GM12878 (cell line): ENCODE measurements around the gene TIMM17B. TPM values are rescaled to one million over a fixed set of nuclear protein-coding genes. Genes with fewer than 3 reads are reported as not detected.

ENCODE experiments used
- ATAC-seq: fragments of 200-7000 bp; cut with Tn5 transposase; 3 replicates; pipeline ENCODE4 v1.9.1; 2020; ENCODE audit warnings: mild to moderate bottlenecking, moderate library complexity
- BruUV-seq: library from RNA; stranded (reverse); fragments of 400-500 nt; replicated peaks from 2 replicates; lab custom pipeline; 2021; lab: Mats Ljungman, UMichigan
- CTCF ChIA-PET: fragments of 300-600 bp; sonication (Branson Sonifier 250); formaldehyde crosslinking; extraction: SDS; loops from one replicate; lab custom pipeline; 2021; ENCODE audit warnings: inconsistent platforms; lab: Yijun Ruan, JAX
- POLR2A ChIA-PET: fragments of 350-600 bp; formaldehyde crosslinking; extraction: SDS; loops from one replicate; lab custom pipeline; 2021; ENCODE audit warnings: inconsistent platforms; lab: Charles Lee
- RAD21 ChIA-PET: fragments of 300-600 bp; sonication (Branson Sonifier 250); formaldehyde crosslinking; loops from one replicate; lab custom pipeline; 2023; ENCODE audit warnings: antibody characterized with exemption; ENCODE audit not compliant: unreplicated experiment; lab: Charles Lee
- SMC1A ChIA-PET: fragments of 300-600 bp; sonication (Branson Sonifier 250); formaldehyde crosslinking; loops from one replicate; lab custom pipeline; 2023; ENCODE audit not compliant: unreplicated experiment, uncharacterized antibody; lab: Charles Lee
- DNase-seq: peaks from one replicate; pipeline ENCODE4 v3.0.0-alpha.2; 2011; ENCODE audit warnings: low read depth, low spot score
- FAIRE-seq: peaks from 3 replicates; lab custom pipeline; 2011; peaks lifted over from hg19 to GRCh38; lab: Jason Lieb, UNC
- H2AFZ ChIP-seq: 2 replicates; pipeline ENCODE4 v1.6.0; 2011; ENCODE audit warnings: low read depth, low read length, control low read depth; ENCODE audit not compliant: control insufficient read depth
- H3K27ac ChIP-seq: 2 replicates; pipeline ENCODE4 v1.5.1; 2011; ENCODE audit warnings: control low read depth; ENCODE audit not compliant: control insufficient read depth, insufficient read depth
- H3K27me3 ChIP-seq, 2 experiments: replicated peaks in 1 of 2; 2 replicates each; pipeline versions ENCODE4 v1.6.0 to v1.6.1; 2011; ENCODE audit warnings: low read length in 1 of 2; ENCODE audit not compliant: control insufficient read depth in 2 of 2, insufficient read depth in 2 of 2
- H3K36me3 ChIP-seq, 2 experiments: 2 replicates each; pipeline ENCODE4 v1.5.1; 2011; ENCODE audit warnings: low read length in 1 of 2; ENCODE audit not compliant: control insufficient read depth in 2 of 2, insufficient read depth in 2 of 2
- H3K4me1 ChIP-seq: 2 replicates; pipeline ENCODE4 v1.6.1; 2011; ENCODE audit warnings: mild to moderate bottlenecking, low read length, moderate library complexity, mixed read lengths; ENCODE audit not compliant: control insufficient read depth, insufficient read depth
- H3K4me2 ChIP-seq: 2 replicates; pipeline ENCODE4 v1.6.0; 2011; ENCODE audit warnings: control low read depth; ENCODE audit not compliant: control insufficient read depth, insufficient read depth
- H3K4me3 ChIP-seq: fragments of 200-600 bp; sonication (generic); 2 replicates; pipeline ENCODE4 v1.5.1; 2016
- H3K79me2 ChIP-seq: 2 replicates; pipeline ENCODE4 v1.6.0; 2011; ENCODE audit warnings: low read length; ENCODE audit not compliant: control insufficient read depth, insufficient read depth
- H3K9ac ChIP-seq: 2 replicates; pipeline ENCODE4 v1.8.0; 2011; ENCODE audit warnings: low read length, control low read depth, mixed read lengths; ENCODE audit not compliant: control insufficient read depth, insufficient read depth
- H3K9me3 ChIP-seq: replicated peaks from 3 replicates; pipeline ENCODE4 v1.5.1; 2011; ENCODE audit warnings: mild to moderate bottlenecking, low read length; ENCODE audit not compliant: control insufficient read depth, insufficient read depth
- H4K20me1 ChIP-seq: 2 replicates; pipeline ENCODE4 v1.6.0; 2011; ENCODE audit not compliant: control insufficient read depth, insufficient read depth
- CHD4 ChIP-seq: fragments of 200-600 bp; sonication (generic); IDR thresholded peaks from 2 replicates; pipeline ENCODE4 v1.6.1; 2016; ENCODE audit warnings: mild to moderate bottlenecking
- EP300 ChIP-seq, 2 experiments: fragments of 150-350 bp in 1 of 2; IDR thresholded peaks; 2 replicates each; pipeline ENCODE4 v1.6.1; 2011 to 2012; ENCODE audit warnings: low read depth in 2 of 2, low read length in 2 of 2, borderline replicate concordance in 1 of 2, improper control_type of control experiment in 1 of 2, inconsistent platforms in 1 of 2; ENCODE audit not compliant: control insufficient read depth in 1 of 2
- IKZF2 ChIP-seq, 2 experiments: fragments of 450-650 bp; IDR thresholded peaks; 2 replicates each; pipeline ENCODE4 v1.6.1; 2017; ENCODE audit warnings: mild to moderate bottlenecking in 2 of 2, moderate library complexity in 2 of 2
- JUND ChIP-seq: IDR thresholded peaks from 2 replicates; pipeline ENCODE4 v1.6.1; 2012; ENCODE audit warnings: low read depth, mild to moderate bottlenecking, low read length, improper control_type of control experiment, moderate library complexity
- MXI1 ChIP-seq: fragments of 150-350 bp; IDR thresholded peaks from 2 replicates; pipeline ENCODE4 v1.6.1; 2011; ENCODE audit warnings: low read depth, mild to moderate bottlenecking, inconsistent platforms, low read length, improper control_type of control experiment
- NFYA ChIP-seq: IDR thresholded peaks from 2 replicates; pipeline ENCODE4 v1.6.1; 2011; ENCODE audit warnings: low read depth, mild to moderate bottlenecking, low read length, improper control_type of control experiment, borderline replicate concordance
- NFYB ChIP-seq: IDR thresholded peaks from 2 replicates; pipeline ENCODE4 v1.6.1; 2011; ENCODE audit warnings: low read depth, mild to moderate bottlenecking, low read length, improper control_type of control experiment, moderate library complexity; ENCODE audit not compliant: insufficient read depth
- NR2C1 ChIP-seq: fragments of 450-650 bp; IDR thresholded peaks from 2 replicates; pipeline ENCODE4 v1.6.1; 2017; ENCODE audit warnings: antibody characterized with exemption, mild to moderate bottlenecking, moderate library complexity
- SPI1 ChIP-seq: IDR thresholded peaks from 2 replicates; pipeline ENCODE4 v1.6.1; 2011; ENCODE audit warnings: low read depth, mild to moderate bottlenecking, low read length, moderate library complexity, borderline replicate concordance; ENCODE audit not compliant: insufficient read depth
- STAT3 ChIP-seq: IDR thresholded peaks from 2 replicates; pipeline ENCODE4 v1.6.1; 2011; ENCODE audit warnings: low read depth, low read length, improper control_type of control experiment
- SUZ12 ChIP-seq: fragments of 200-600 bp; sonication (generic); IDR thresholded peaks from one replicate; pipeline ENCODE4 v1.6.1; 2018; ENCODE audit warnings: antibody characterized with exemption, mild to moderate bottlenecking; ENCODE audit not compliant: unreplicated experiment
- TAF1 ChIP-seq: IDR thresholded peaks from 2 replicates; pipeline ENCODE4 v1.6.1; 2011; ENCODE audit warnings: mild to moderate bottlenecking, low read depth, low read length, borderline replicate concordance
- ZZZ3 ChIP-seq: IDR thresholded peaks from 2 replicates; pipeline ENCODE4 v1.6.1; 2011; ENCODE audit warnings: low read depth; ENCODE audit not compliant: control insufficient read depth, insufficient read length
- WGBS: methylation state at CpG from one replicate; pipeline ENCODE4 v1.1.6; 2016; ENCODE audit warnings: low lambda C conversion rate; ENCODE audit not compliant: insufficient replicate concordance, insufficient coverage; ENCODE audit errors: missing lambda C conversion rate; 5-methylcytosine and 5-hydroxymethylcytosine counted together
- in situ Hi-C: fragments of 300-500 bp; cut with MboI; formaldehyde crosslinking; loops from 9 replicates; pipeline ENCODE4 v1.14.3; 2018; ENCODE audit warnings: mixed read lengths
- intact Hi-C: fragments of 100-400 bp; cut with micrococcal nuclease; formaldehyde crosslinking; loops from one replicate; pipeline ENCODE4 v1.14.2; 2022; ENCODE audit not compliant: unreplicated experiment
- polyA plus RNA-seq, 11 experiments: library from polyadenylated mRNA; depleted of rRNA in 4 of 11; unstranded in 6 of 11; stranded (reverse) in 5 of 11; fragments of >200 nt; fragmentation: Nextera tagmentation in 4 of 11; fragmentation: Illumina TruSeq in 1 of 11; extraction: Ambion mirVana in 4 of 11; extraction: Trizol in 1 of 11; gene quantifications; 1 replicate in 1 of 11; 2 replicates in 10 of 11; pipeline versions ENCODE4 v1.2.1 to v1.2.3, GENCODE V29; 2011 to 2016; ENCODE audit warnings: inconsistent platforms in 2 of 11, missing spikeins in 2 of 11, low read depth in 1 of 11
- total RNA-seq, 4 experiments: library from RNA; depleted of rRNA in 3 of 4; stranded (reverse); fragments of >200 nt in 3 of 4; fragmentation: Illumina TruSeq in 1 of 4; extraction: Trizol in 1 of 4; gene quantifications; 2 replicates each; pipeline versions ENCODE4 v1.2.1 to v1.2.3, GENCODE V29; 2013 to 2021
- TF ChIP-seq, protein P1 (sequence below): fragments of 450-650 bp; IDR thresholded peaks from 2 replicates; pipeline ENCODE4 v1.6.1; 2017; ENCODE audit warnings: low read depth, mild to moderate bottlenecking, moderate library complexity

Gene TIMM17B
- total and polyA plus RNA-seq, 10 of the 15 experiments (the other 5 are each of a cell fraction or from before 2014, with no cell fraction given) = 4.5 to 88.7 (median 47.5) TPM

DNA sequence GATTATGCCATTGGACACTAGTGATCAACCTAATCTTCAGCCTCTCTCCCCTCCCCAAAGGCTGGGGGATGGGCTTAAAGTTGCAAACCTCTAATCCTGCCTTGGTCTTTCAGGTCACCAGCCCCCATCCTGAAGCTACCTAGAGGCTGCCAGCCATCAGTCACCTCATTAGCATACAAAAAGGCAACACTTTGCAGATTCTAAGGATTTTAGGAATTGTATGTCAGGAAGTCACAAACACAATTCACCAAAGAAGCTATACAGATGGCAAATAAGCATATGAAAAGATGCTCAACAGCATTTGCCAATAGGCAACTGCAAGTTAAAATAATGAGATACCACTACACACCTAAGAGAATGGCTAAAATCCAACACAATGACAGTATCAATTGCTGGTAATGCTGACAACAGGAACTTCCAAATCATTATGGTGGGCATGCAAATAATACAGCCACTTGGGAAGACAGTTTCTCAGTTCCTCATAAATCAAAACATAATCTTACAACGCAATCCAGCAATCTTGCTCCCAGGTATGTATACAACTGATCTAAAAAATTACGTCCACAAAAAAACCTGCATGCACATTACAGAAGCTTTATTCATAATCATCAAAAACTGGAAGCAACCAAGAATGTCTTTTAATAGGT lies 30.3 kb upstream of the TIMM17B start:
- Histone ChIP-seq H3K4me2 (no peak overlapping the region), H4K20me1 (no peaks in the 10 kb centered on the region), H3K36me3 (peaks cover 2 to 5% of the 10 kb centered on the region in 2 experiments; a peak in 3 of 4 replicates), H3K9ac (no peak overlapping the region), H3K79me2 (no peaks in the 10 kb centered on the region), H3K27ac (no peak overlapping the region), H3K4me3 (no peak overlapping the region), H3K27me3 (no peaks in the 10 kb centered on the region), H3K4me1 (0 out of 2 replicates have a peak, but pooled peaks cover 5% of the 10 kb centered on the region), H2AFZ (no peak overlapping the region), H3K9me3 (no peaks in the 10 kb centered on the region)
- no peak for TF ChIP-seq STAT3
- TF ChIP-seq IKZF2 (IDR thresholded peaks at IDR 0.05) = peak; percentile 36 to 57; a peak in 3 of 4 replicates
- TF ChIP-seq SPI1 = peak; percentile 50; the same call in 1 of the 2 replicates
- TF ChIP-seq JUND = no peak
- ChIA-PET RAD21 (interaction anchor here (1.3 kb wide), 1 partner anchor 9 kb away, joined by 3 read pairs; no protein-coding TSS in a partner anchor), SMC1A (interaction anchor here (1.5 to 1.6 kb wide), 2 partner anchors 12 kb away, joined by 3 to 4 read pairs; no protein-coding TSS in a partner anchor), POLR2A (interaction anchor here (2.0 kb wide), 1 partner anchor 10 kb away, joined by 13 read pairs; no protein-coding TSS in a partner anchor), CTCF (interaction anchor here (0.9 to 1.9 kb wide), 3 partner anchors 9 to 15 kb away, joined by 3 to 8 read pairs (median 4); no protein-coding TSS in a partner anchor)
- WGBS = 0% methylated on average over 2 of the region's 2 CpGs
- DNase-seq (no peak), FAIRE-seq (no peak), ATAC-seq (no peak)
- no TSS peak for BruUV-seq
- intact Hi-C loops = no loop called here
- in situ Hi-C loops = loop anchor here (25.0 kb wide), 1 partner anchor 1716 kb away; the partner anchor contains the start of gene CDK16

GRCh38 chrX:48927123-48927522 lies 29.6 kb upstream of the TIMM17B start:
- no peak for DNase-seq
- no TSS peak for BruUV-seq
- Histone ChIP-seq H4K20me1 (no peaks in the 10 kb centered on the region), H3K79me2 (no peaks in the 10 kb centered on the region), H3K9ac (no peak overlapping the region), H3K4me1 (0 out of 2 replicates have a peak, but pooled peaks cover 2% of the 10 kb centered on the region), H3K4me2 (no peak overlapping the region), H3K27ac (no peak overlapping the region), H3K36me3 (peaks cover 2 to 5% of the 10 kb centered on the region in 2 experiments; a peak in 3 of 4 replicates), H3K9me3 (no peaks in the 10 kb centered on the region), H3K4me3 (no peak overlapping the region), H3K27me3 (no peaks in the 10 kb centered on the region), H2AFZ (no peak overlapping the region)
- ChIA-PET POLR2A (interaction anchor here (2.0 kb wide), 1 partner anchor 11 kb away, joined by 13 read pairs; no protein-coding TSS in a partner anchor), RAD21 (interaction anchor here (1.3 kb wide), 2 partner anchors 10 to 13 kb away, joined by 3 to 5 read pairs; no protein-coding TSS in a partner anchor), SMC1A (interaction anchor here (1.2 to 1.5 kb wide), 3 partner anchors 9 to 12 kb away, joined by 3 to 6 read pairs (median 4); no protein-coding TSS in a partner anchor), CTCF (interaction anchor here (1.1 to 1.9 kb wide), 2 partner anchors 10 to 16 kb away, joined by 3 to 8 read pairs; no protein-coding TSS in a partner anchor)
- in situ Hi-C loops = loop anchor here (25.0 kb wide), 1 partner anchor 1715 kb away; the partner anchor contains the start of gene CDK16
- intact Hi-C loops = no loop called here
- WGBS = 73% methylated on average over 5 of the region's 5 CpGs
- no peak for FAIRE-seq
- no peak for ATAC-seq
- TF ChIP-seq IKZF2 (IDR thresholded peaks at IDR 0.05) = no peak
- TF ChIP-seq NFYB = no peak
- TF ChIP-seq MXI1 = no peak
- no peak for TF ChIP-seq ZZZ3
- no peak for TF ChIP-seq TAF1
- no peak for TF ChIP-seq NR2C1
- TF ChIP-seq, protein P1, sequence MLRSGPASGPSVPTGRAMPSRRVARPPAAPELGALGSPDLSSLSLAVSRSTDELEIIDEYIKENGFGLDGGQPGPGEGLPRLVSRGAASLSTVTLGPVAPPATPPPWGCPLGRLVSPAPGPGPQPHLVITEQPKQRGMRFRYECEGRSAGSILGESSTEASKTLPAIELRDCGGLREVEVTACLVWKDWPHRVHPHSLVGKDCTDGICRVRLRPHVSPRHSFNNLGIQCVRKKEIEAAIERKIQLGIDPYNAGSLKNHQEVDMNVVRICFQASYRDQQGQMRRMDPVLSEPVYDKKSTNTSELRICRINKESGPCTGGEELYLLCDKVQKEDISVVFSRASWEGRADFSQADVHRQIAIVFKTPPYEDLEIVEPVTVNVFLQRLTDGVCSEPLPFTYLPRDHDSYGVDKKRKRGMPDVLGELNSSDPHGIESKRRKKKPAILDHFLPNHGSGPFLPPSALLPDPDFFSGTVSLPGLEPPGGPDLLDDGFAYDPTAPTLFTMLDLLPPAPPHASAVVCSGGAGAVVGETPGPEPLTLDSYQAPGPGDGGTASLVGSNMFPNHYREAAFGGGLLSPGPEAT = no peak
- no peak for TF ChIP-seq EP300 (IDR thresholded peaks at IDR 0.05; ENCODE audit: borderline replicate concordance in 1 of 2, control insufficient read depth in 1 of 2, low read depth in 2 of 2, low read length in 2 of 2)
- no peak for TF ChIP-seq NFYA
- no peak for TF ChIP-seq CHD4
- no peak for TF ChIP-seq SUZ12
